ENCODE measurements around the gene AHCTF1. TPM values are rescaled to one million over a fixed set of nuclear protein-coding genes. Genes with fewer than 3 reads are reported as not detected.

AHCTF1 gene
- total RNA-seq, 4 donors from 2014 or later: 22.5 to 53.4 (median 42.4) TPM

DNA sequence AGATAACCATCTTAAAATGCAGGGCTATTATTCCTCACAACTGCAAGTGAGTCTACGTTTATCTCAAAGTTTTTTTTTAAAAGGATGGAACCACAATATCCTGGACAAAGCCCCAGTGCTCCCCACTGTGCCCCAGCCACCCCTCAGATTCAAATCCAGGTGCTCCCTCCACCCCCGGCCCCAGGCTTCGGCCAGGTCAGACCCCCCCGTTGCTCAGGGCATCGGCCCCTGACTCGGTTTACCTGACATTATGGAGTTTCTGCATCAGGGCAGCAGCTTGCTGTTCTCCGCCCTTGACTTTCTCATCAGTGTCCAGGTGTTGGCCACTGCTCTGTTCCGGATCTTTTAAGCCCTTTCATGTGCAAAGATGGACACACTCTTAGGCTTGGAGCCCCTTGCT lies 134.6 kb downstream of the AHCTF1 start:
- TF ChIP-seq POLR2A (IDR thresholded peaks at IDR 0.05): no peak
- no peak for TF ChIP-seq CTCF (IDR thresholded peaks at IDR 0.05)
- Histone ChIP-seq H3K9me3 (no peaks in the 10 kb centered on the region), H3K36me3 (no peaks in the 10 kb centered on the region), H3K27me3 (no peaks in the 10 kb centered on the region), H3K27ac (no peak overlapping the region), H3K4me1 (no peaks in the 10 kb centered on the region), H3K4me3 (no peak overlapping the region)
- intact Hi-C loops (cut with DNase I; ENCODE audit: low total_unique reads): no loop called here
- no peak for DNase-seq

DNA sequence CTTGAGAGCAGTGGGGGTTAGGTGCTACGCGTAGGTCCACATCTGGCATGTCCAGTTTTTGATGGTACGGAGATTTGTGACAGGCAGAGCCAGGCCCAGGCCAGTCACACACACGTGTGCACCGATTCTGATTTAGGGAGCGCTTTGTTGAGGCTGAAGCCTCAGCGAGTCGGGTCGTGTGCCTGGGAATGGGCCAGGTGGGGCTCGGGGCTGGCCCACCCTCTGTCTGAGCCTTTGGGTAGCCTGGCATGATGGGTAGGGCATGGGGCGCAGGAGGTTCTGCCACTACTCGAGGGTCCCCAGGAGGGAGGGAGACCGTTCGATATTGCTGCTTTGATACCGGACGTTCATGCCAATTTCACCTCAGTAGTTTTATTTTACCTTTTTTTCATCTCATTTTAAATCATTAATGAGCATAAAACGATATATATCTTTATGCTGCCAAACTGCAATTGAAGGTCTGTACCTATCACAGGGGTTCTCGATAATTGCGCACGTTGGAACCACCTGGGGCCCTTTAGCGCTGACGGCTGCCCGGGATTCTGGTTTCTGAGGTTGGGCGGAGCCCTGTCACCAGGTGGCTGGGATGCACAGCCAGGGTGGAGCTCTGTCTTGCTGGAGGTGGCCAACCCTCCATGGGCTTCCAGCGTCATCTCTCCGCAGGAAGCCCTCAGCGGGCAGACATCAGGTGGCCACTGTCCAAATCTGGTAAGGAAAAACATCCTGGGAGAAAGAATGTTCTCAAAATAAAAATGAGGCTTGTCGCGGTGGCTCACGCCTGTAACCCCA lies 135.6 kb downstream of the AHCTF1 start:
- Histone ChIP-seq H3K4me1 (no peaks in the 10 kb centered on the region), H3K36me3 (no peaks in the 10 kb centered on the region), H3K4me3 (no peak overlapping the region), H3K27ac (no peak overlapping the region), H3K27me3 (no peaks in the 10 kb centered on the region), H3K9me3 (no peaks in the 10 kb centered on the region)
- TF ChIP-seq POLR2A (IDR thresholded peaks at IDR 0.05): no peak
- TF ChIP-seq CTCF (IDR thresholded peaks at IDR 0.05): no peak
- DNase-seq: no peak
- intact Hi-C loops (cut with DNase I; ENCODE audit: low total_unique reads): no loop called here

- H3K27ac ChIP-seq: no peak overlapping the region
- no peaks in the 10 kb centered on the region for H3K4me1 ChIP-seq
- no peak overlapping the region for H3K4me3 ChIP-seq
- no peak for TF ChIP-seq POLR2A (IDR thresholded peaks at IDR 0.05)
- TF ChIP-seq CTCF (IDR thresholded peaks at IDR 0.05): no peak
- no peaks in the 10 kb centered on the region for H3K36me3 ChIP-seq
- no peaks in the 10 kb centered on the region for H3K9me3 ChIP-seq
- DNase-seq: no peak
- H3K27me3 ChIP-seq: no peaks in the 10 kb centered on the region
- intact Hi-C loops (cut with DNase I; ENCODE audit: low total_unique reads): no loop called here
Measured at GRCh38 chr1:246794828-246795671, 136.7 kb downstream of the AHCTF1 start.

DNA sequence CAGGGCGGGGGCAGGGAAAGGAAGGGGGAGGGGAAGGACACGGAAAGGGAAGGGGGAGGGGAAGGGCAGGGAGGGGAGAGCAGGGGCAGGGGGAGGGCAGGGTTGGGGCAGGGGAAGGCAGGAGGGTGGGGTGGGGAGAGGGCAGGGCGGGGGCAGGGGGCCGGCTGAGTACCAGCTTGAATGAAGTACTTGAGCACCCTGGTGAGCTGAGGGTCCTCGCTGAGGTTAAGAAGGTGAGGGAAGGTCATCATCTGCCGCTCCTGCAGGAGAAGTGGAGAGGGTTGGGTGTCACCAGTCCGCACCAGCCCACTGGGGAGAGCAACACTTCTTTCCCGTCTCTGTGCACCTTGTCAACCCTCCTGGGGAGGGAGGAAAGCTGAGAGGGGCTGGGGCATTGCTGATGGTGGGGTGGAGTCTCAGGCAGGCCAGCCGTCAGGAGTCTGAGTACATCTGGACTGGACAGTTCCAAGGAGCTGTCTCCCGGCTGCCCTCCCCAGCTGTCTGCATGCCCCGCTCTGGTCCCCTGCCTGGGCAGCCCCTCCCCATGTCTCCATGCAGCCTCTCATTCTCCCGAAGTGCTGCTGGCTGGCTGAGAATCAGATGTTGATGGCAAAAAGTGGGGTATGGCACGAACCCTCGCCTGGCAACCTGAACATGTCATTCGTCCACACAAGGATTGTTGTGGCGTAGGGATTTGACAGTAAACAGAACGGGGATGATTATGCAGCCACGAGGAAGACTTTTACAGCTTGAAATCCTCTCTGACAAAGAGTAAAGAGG lies 137.5 kb downstream of the AHCTF1 start:
- Histone ChIP-seq H3K36me3 (no peaks in the 10 kb centered on the region), H3K4me3 (no peak overlapping the region), H3K27me3 (no peaks in the 10 kb centered on the region), H3K27ac (no peak overlapping the region), H3K4me1 (peaks cover 0 to 1% of the 10 kb centered on the region in 2 donors), H3K9me3 (no peaks in the 10 kb centered on the region)
- intact Hi-C loops (cut with DNase I; ENCODE audit: low total_unique reads): no loop called here
- TF ChIP-seq POLR2A (IDR thresholded peaks at IDR 0.05) (no peak), CTCF (IDR thresholded peaks at IDR 0.05) (no peak)
- no peak for DNase-seq

Measured in uterus (tissue), 4 donors.